K562 (cell line): ENCODE measurements around the gene SNAPC3. TPM values are rescaled to one million over a fixed set of nuclear protein-coding genes. Genes with fewer than 3 reads are reported as not detected.

Source experiments
- AFF1 ChIP-seq, 2 experiments: fragments of 450-650 bp; IDR thresholded peaks; 2 replicates each; pipeline ENCODE4 v1.6.1; 2018; ENCODE audit warnings: mild to moderate bottlenecking in 2 of 2, low read depth in 1 of 2; ENCODE audit not compliant: partially characterized antibody in 2 of 2
- ETV6 ChIP-seq, 3 experiments: fragments of 150-350 bp in 1 of 3; sonication (generic) in 1 of 3; formaldehyde crosslinking in 1 of 3; IDR thresholded peaks; 2 replicates each; pipeline versions ENCODE4 v1.6.1 to v1.8.0; 2014 to 2022; ENCODE audit warnings: borderline replicate concordance in 2 of 3, low read depth in 2 of 3, antibody characterized with exemption in 1 of 3, low read length in 1 of 3, mild to moderate bottlenecking in 1 of 3, missing genetic modification reagents in 1 of 3
- FUS ChIP-seq: fragments of 200-400 bp; formaldehyde crosslinking; optimal IDR thresholded peaks from 2 replicates; pipeline ENCODE3; 2017; ENCODE audit warnings: low read depth, low read length
- HDAC2 ChIP-seq: fragments of 450-650 bp; IDR thresholded peaks from 2 replicates; pipeline ENCODE4 v1.6.1; 2016; ENCODE audit warnings: mild to moderate bottlenecking
- KLF16 ChIP-seq: IDR thresholded peaks from 2 replicates; pipeline ENCODE4 v1.6.1; 2016; ENCODE audit warnings: antibody characterized with exemption
- MCM5 ChIP-seq: fragments of 450-650 bp; IDR thresholded peaks from 2 replicates; pipeline ENCODE4 v1.6.1; 2016; ENCODE audit warnings: low read depth
- SNIP1 ChIP-seq: fragments of 450-650 bp; IDR thresholded peaks from 2 replicates; pipeline ENCODE4 v1.7.1; 2017; ENCODE audit warnings: low read depth, mild to moderate bottlenecking
- U2AF1 ChIP-seq: fragments of 200-400 bp; formaldehyde crosslinking; optimal IDR thresholded peaks from 2 replicates; pipeline ENCODE3; 2017; ENCODE audit warnings: mild to moderate bottlenecking, low read depth, low read length, moderate library complexity
- ZBTB9 ChIP-seq: fragments of 450-650 bp; formaldehyde crosslinking; IDR thresholded peaks from 2 replicates; pipeline ENCODE4 v1.4.0; 2020; ENCODE audit warnings: mild to moderate bottlenecking, moderate library complexity
- ZKSCAN1 ChIP-seq: fragments of 150-350 bp; IDR thresholded peaks from 2 replicates; pipeline ENCODE4 v1.6.1; 2016; ENCODE audit warnings: low read depth, low read length
- ZNF316 ChIP-seq: fragments of 450-650 bp; IDR thresholded peaks from 2 replicates; pipeline ENCODE4 v1.6.1; 2016
- polyA plus RNA-seq, 8 experiments: library from polyadenylated mRNA; depleted of rRNA in 4 of 8; stranded (reverse) in 5 of 8; unstranded in 3 of 8; fragments of >200 nt; fragmentation: Nextera tagmentation in 2 of 8; fragmentation: Illumina TruSeq in 1 of 8; extraction: Ambion mirVana in 2 of 8; extraction: Trizol in 1 of 8; gene quantifications; 2 replicates each; pipeline versions ENCODE4 v1.2.1 to v1.2.3, GENCODE V29; 2011 to 2014; ENCODE audit warnings: inconsistent platforms in 1 of 8, missing spikeins in 1 of 8
- total RNA-seq, 7 experiments: library from RNA; depleted of rRNA in 6 of 7; stranded (reverse); fragments of >200 nt in 6 of 7; fragmentation: Illumina TruSeq in 2 of 7; extraction: Trizol in 2 of 7; gene quantifications; 2 replicates each; pipeline versions ENCODE4 v1.2.1 to v1.2.3, GENCODE V29; 2011 to 2021; ENCODE audit warnings: low replicate concordance in 1 of 7
- TF ChIP-seq, protein P1 (sequence below): fragments of 250-450 bp; sonication (Bioruptor Pico); IDR thresholded peaks from 2 replicates; pipeline ENCODE4 v1.5.0; 2021; ENCODE audit warnings: mild to moderate bottlenecking, borderline replicate concordance
- TF ChIP-seq, protein P2 (sequence below): fragments of 450-650 bp; conservative IDR thresholded peaks from 2 replicates; pipeline ENCODE4 v1.6.1; 2016; ENCODE audit warnings: missing genetic modification characterization, low read depth, mild to moderate bottlenecking, control low read depth, missing compliant biosample characterization

The SNAPC3 gene
- total and polyA plus RNA-seq, 9 of the 15 experiments (the other 6 are each of a cell fraction or from before 2014, with no cell fraction given): 2.3 to 38.9 (median 19.8) TPM

DNA sequence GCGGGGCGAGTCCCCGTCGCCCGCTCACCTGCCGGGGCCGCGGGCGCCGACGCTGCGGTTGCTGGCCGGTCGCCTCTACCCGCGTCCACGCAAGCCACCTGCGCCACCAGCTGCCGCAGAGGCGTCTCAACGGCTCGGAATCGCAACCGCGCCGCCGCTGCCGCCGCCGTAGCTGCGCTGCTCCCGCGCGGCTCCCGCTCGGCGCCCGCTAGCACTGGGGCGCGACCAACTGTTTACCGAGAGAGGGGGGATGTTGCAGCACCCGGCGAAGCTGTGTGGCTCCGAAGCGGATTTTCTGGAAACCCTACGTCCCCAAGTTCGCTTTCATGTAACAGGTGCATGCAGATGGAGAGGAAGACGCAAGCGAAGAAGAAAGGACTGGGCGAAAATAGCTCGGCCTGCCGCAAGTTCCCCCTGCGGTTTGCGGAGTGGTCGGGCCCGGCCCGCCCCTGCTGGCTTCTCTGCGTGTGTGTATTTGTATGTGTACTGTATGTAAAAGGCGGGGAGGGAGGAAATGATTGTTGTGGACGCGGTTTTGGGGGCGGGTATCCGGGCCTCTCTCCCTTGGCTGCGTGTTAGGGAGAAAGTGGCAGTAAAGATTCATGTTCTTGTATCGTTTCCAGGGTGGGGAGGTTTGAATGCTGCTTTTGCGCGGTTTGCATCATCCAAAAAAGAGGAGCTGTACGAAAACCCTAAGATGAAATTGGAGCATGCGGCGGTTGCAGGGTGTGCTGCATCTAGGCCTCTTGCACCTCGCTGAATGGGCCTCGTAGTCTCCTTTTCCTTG lies 88.3 kb downstream of the SNAPC3 start, which contains the start of gene PSIP1 (continued):
- TF ChIP-seq, protein P1, sequence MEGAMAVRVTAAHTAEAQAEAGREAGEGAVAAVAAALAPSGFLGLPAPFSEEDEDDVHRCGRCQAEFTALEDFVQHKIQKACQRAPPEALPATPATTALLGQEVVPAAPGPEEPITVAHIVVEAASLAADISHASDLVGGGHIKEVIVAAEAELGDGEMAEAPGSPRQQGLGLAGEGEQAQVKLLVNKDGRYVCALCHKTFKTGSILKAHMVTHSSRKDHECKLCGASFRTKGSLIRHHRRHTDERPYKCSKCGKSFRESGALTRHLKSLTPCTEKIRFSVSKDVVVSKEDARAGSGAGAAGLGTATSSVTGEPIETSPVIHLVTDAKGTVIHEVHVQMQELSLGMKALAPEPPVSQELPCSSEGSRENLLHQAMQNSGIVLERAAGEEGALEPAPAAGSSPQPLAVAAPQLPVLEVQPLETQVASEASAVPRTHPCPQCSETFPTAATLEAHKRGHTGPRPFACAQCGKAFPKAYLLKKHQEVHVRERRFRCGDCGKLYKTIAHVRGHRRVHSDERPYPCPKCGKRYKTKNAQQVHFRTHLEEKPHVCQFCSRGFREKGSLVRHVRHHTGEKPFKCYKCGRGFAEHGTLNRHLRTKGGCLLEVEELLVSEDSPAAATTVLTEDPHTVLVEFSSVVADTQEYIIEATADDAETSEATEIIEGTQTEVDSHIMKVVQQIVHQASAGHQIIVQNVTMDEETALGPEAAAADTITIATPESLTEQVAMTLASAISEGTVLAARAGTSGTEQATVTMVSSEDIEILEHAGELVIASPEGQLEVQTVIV (CRISPR knock-in tag): no peak
- TF ChIP-seq HDAC2 (0 out of 2 replicates have a peak, but pooled peaks have one; percentile 63), FUS (no peak), ZNF316 (no peak), ZBTB9 (CRISPR knock-in tag) (no peak), ETV6 (IDR thresholded peaks at IDR 0.05; ENCODE audit: borderline replicate concordance in 1 of 2, low read depth in 2 of 2, low read length in 1 of 2) (no peak), ETV6 (CRISPR knock-in tag; IDR thresholded peaks at IDR 0.05; ENCODE audit: borderline replicate concordance) (no peak), U2AF1 (no peak), ZKSCAN1 (no peak), AFF1 (IDR thresholded peaks at IDR 0.05; ENCODE audit: low read depth in 1 of 2, partially characterized antibody in 2 of 2) (peak in 1 of 2 experiments; percentile 29), SNIP1 (no peak), KLF16 (0 out of 2 replicates have a peak, but pooled peaks have one; percentile 1), MCM5 (no peak)
- TF ChIP-seq, protein P2, sequence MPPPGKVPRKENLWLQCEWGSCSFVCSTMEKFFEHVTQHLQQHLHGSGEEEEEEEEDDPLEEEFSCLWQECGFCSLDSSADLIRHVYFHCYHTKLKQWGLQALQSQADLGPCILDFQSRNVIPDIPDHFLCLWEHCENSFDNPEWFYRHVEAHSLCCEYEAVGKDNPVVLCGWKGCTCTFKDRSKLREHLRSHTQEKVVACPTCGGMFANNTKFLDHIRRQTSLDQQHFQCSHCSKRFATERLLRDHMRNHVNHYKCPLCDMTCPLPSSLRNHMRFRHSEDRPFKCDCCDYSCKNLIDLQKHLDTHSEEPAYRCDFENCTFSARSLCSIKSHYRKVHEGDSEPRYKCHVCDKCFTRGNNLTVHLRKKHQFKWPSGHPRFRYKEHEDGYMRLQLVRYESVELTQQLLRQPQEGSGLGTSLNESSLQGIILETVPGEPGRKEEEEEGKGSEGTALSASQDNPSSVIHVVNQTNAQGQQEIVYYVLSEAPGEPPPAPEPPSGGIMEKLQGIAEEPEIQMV (tag): no peak
